Measurements from ENCODE around the gene METTL22.

The METTL22 gene

GRCh38 chr16:8594149-8594666, 27.3 kb upstream of the METTL22 start:
- no peak for DNase-seq

- DNase-seq = no peak
Measured at GRCh38 chr16:8595783-8596182, 25.7 kb upstream of the METTL22 start.

- no peak for DNase-seq
Measured at GRCh38 chr16:8596581-8596980, 24.9 kb upstream of the METTL22 start.

- no peak for DNase-seq
Measured at GRCh38 chr16:8600144-8600775, 21.2 kb upstream of the METTL22 start.

GRCh38 chr16:8605554-8605953, 15.9 kb upstream of the METTL22 start:
- no peak for DNase-seq

- no peak for DNase-seq
Measured at GRCh38 chr16:8607214-8607613, 14.3 kb upstream of the METTL22 start.

- no peak for DNase-seq
Measured at GRCh38 chr16:8611122-8611521, 10.4 kb upstream of the METTL22 start.

GRCh38 chr16:8611886-8612600, 9.5 kb upstream of the METTL22 start:
- DNase-seq = no peak

GRCh38 chr16:8614435-8615029, 7.0 kb upstream of the METTL22 start:
- no peak for DNase-seq

GRCh38 chr16:8619671-8620370, 1.7 kb upstream of the METTL22 start:
- DNase-seq = no peak

GRCh38 chr16:8620535-8620934, 963 bp upstream of the METTL22 start:
- no peak for DNase-seq

GRCh38 chr16:8621222-8621571, 301 bp upstream of the METTL22 start:
- no peak for DNase-seq

- no peak for DNase-seq
Measured at GRCh38 chr16:8622315-8622656, 788 bp downstream of the METTL22 start.

GRCh38 chr16:8623634-8624033, 2.1 kb downstream of the METTL22 start:
- DNase-seq = no peak

- no peak for DNase-seq
Measured at GRCh38 chr16:8625491-8626087, 4.1 kb downstream of the METTL22 start.

GRCh38 chr16:8626946-8627345, 5.4 kb downstream of the METTL22 start:
- DNase-seq = no peak

GRCh38 chr16:8627456-8627855, 6.0 kb downstream of the METTL22 start:
- no peak for DNase-seq

- DNase-seq = no peak
Measured at GRCh38 chr16:8628981-8629725, 7.7 kb downstream of the METTL22 start.

GRCh38 chr16:8630255-8630953, 8.9 kb downstream of the METTL22 start:
- DNase-seq = no peak

- DNase-seq = no peak
Measured at GRCh38 chr16:8631373-8631772, 9.9 kb downstream of the METTL22 start.

- DNase-seq = no peak
Measured at GRCh38 chr16:8631818-8632465, 10.4 kb downstream of the METTL22 start.
